GM19468 (cell line): ENCODE data around the gene PAFAH1B1.
A peak's percentile ranks its signal among the peaks of the same experiment; 100 is the strongest.
"Not testable (repeated sequence)": the region's sequence is repeated elsewhere in the genome, so short reads cannot be mapped to it uniquely, and the experiment has no call there.

ENCODE experiments used
- ATAC-seq: cut with Tn5 transposase; IDR thresholded peaks from one replicate; pipeline ENCODE4 v1.9.1; 2021; ENCODE audit warnings: mild to moderate bottlenecking, moderate library complexity, moderate number of reproducible peaks; ENCODE audit not compliant: unreplicated experiment; ENCODE audit errors: extremely low read depth

Gene PAFAH1B1

GRCh38 chr17:2592971-2593820 lies at the start of gene PAFAH1B1:
TSS of gene PAFAH1B1 (plus strand) at chr17:2593654. CDS start at chr17:2638289, 44,635 bp downstream.
- peak; percentile 69 for ATAC-seq

- no peak for ATAC-seq
These were observed 48.1 kb upstream of the PAFAH1B1 start for GRCh38 chr17:2545393-2545792.

GRCh38 chr17:2547176-2547575 lies 46.3 kb upstream of the PAFAH1B1 start:
- no peak for ATAC-seq

- ATAC-seq, result not testable (repeated sequence)
These were observed 45.4 kb upstream of the PAFAH1B1 start for GRCh38 chr17:2548026-2548425.

- ATAC-seq, result no peak
These were observed 43.9 kb upstream of the PAFAH1B1 start for GRCh38 chr17:2549392-2550211.

- ATAC-seq, result no peak
These were observed 42.0 kb upstream of the PAFAH1B1 start for GRCh38 chr17:2551493-2551892.

GRCh38 chr17:2551928-2552327 lies 41.5 kb upstream of the PAFAH1B1 start:
- no peak for ATAC-seq

- no peak for ATAC-seq
These were observed 32.8 kb upstream of the PAFAH1B1 start for GRCh38 chr17:2560658-2561057.

- no peak for ATAC-seq
These were observed 31.1 kb upstream of the PAFAH1B1 start for GRCh38 chr17:2562162-2562858.

GRCh38 chr17:2563061-2563460 lies 30.4 kb upstream of the PAFAH1B1 start:
- no peak for ATAC-seq

- ATAC-seq, result no peak
These were observed 29.9 kb upstream of the PAFAH1B1 start for GRCh38 chr17:2563543-2563942.

GRCh38 chr17:2564877-2565276 lies 28.6 kb upstream of the PAFAH1B1 start:
- no peak for ATAC-seq

- no peak for ATAC-seq
These were observed 27.4 kb upstream of the PAFAH1B1 start for GRCh38 chr17:2566056-2566455.

GRCh38 chr17:2571523-2572303 lies 21.7 kb upstream of the PAFAH1B1 start:
- ATAC-seq, result no peak

- not testable (repeated sequence) for ATAC-seq
These were observed 21.2 kb upstream of the PAFAH1B1 start for GRCh38 chr17:2572304-2572609.

GRCh38 chr17:2580151-2580550 lies 13.3 kb upstream of the PAFAH1B1 start:
- ATAC-seq, result no peak

- no peak for ATAC-seq
These were observed 12.8 kb upstream of the PAFAH1B1 start for GRCh38 chr17:2580661-2581060.

GRCh38 chr17:2582493-2582892 lies 11.0 kb upstream of the PAFAH1B1 start:
- no peak for ATAC-seq

- ATAC-seq, result no peak
These were observed 2.3 kb upstream of the PAFAH1B1 start for GRCh38 chr17:2591040-2591640.
